T-helper 2 cell treated with Interferon-gamma antibody and Interleukin-4, amounts not matched to agents 5 μg/mL and 100 μg/mL, for 36 hours (primary cell): ENCODE measurements around the gene HOXB3.

Experiments used
- DNase-seq: peaks from one replicate; pipeline ENCODE4 v3.0.0; 2021; ENCODE audit warnings: low spot score
- H3K27ac Mint-ChIP-seq: one replicate; pipeline ENCODE4 v1.8.0; 2021; ENCODE audit warnings: mild to moderate bottlenecking, mixed read lengths
- H3K27me3 Mint-ChIP-seq: one replicate; pipeline ENCODE4 v1.8.0; 2021; ENCODE audit warnings: low read depth, mixed read lengths
- H3K36me3 Mint-ChIP-seq: one replicate; pipeline ENCODE4 v1.8.0; 2021; ENCODE audit warnings: low read depth, mixed read lengths
- H3K4me1 Mint-ChIP-seq: one replicate; pipeline ENCODE4 v1.8.0; 2021; ENCODE audit warnings: low read depth, mixed read lengths
- H3K4me3 Mint-ChIP-seq: one replicate; pipeline ENCODE4 v1.8.0; 2022; ENCODE audit warnings: mild to moderate bottlenecking, moderate library complexity, mixed read lengths
- H3K9me3 Mint-ChIP-seq: one replicate; pipeline ENCODE4 v1.8.0; 2021; ENCODE audit warnings: mixed read lengths

The HOXB3 gene

GRCh38 chr17:48500435-48501426 is 89.3 kb downstream of the HOXB3 start:
- H3K27ac Mint-ChIP-seq, result no peak overlapping the region
- no peaks in the 10 kb centered on the region for H3K36me3 Mint-ChIP-seq
- H3K4me3 Mint-ChIP-seq, result no peak overlapping the region
- DNase-seq, result no peak
- H3K27me3 Mint-ChIP-seq, result peaks cover 53% of the 10 kb centered on the region
- peaks cover 14% of the 10 kb centered on the region for H3K4me1 Mint-ChIP-seq
- H3K9me3 Mint-ChIP-seq, result no peaks in the 10 kb centered on the region

DNA sequence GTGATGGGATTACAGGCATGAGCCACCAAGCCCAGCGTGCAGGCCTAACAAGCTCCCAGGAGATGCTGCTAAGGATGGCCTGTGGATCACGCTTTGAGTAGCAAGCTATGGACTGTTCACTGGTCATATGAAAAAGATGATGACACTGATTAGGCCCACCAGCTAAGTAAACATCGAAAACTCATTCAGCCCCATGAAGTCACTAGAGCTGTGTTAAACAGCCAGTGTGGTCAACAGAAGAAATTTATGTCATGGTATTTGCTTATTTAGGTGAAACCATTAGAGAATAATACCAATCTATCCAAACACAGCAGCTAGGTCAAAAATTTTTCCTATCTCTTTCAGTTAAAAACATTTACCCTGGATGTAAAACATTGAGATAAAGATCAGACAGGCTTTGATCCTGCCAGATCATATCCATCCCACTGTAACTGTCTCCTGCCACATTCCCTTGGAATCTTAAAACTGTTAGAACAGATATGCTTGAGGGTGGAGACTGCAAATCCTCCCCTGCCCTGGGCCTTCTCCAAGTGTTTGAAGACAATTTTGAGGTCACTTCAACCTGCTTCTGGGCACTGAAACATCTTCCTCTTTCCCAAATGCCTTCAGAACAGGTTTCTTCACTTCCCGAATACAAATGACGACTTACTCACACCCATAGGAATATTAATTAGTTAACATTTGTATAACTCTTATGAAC is 90.2 kb downstream of the HOXB3 start:
- Mint-ChIP-seq H3K27me3 (peaks cover 60% of the 10 kb centered on the region), H3K9me3 (no peaks in the 10 kb centered on the region), H3K4me3 (no peak overlapping the region), H3K4me1 (peaks cover 7% of the 10 kb centered on the region), H3K27ac (no peak overlapping the region), H3K36me3 (no peaks in the 10 kb centered on the region)
- no peak for DNase-seq

- H3K27me3 Mint-ChIP-seq, result peaks cover 65% of the 10 kb centered on the region
- peaks cover 7% of the 10 kb centered on the region for H3K4me1 Mint-ChIP-seq
- H3K9me3 Mint-ChIP-seq, result no peaks in the 10 kb centered on the region
- no peak overlapping the region for H3K27ac Mint-ChIP-seq
- H3K4me3 Mint-ChIP-seq, result no peak overlapping the region
- no peak for DNase-seq
- no peaks in the 10 kb centered on the region for H3K36me3 Mint-ChIP-seq
Measured at GRCh38 chr17:48499248-48499647, 90.8 kb downstream of the HOXB3 start.
